Loucy (cell line): Measurements from ENCODE around the gene LMF2.
A peak's percentile ranks its signal among the peaks of the same experiment; 100 is the strongest.

Experiments
- H2AFZ ChIP-seq: fragments of 200-600 bp; sonication (generic); 2 replicates; pipeline ENCODE4 v1.6.0; 2016; ENCODE audit warnings: antibody characterized with exemption, mild to moderate bottlenecking, low read length, moderate library complexity
- H3F3A ChIP-seq: fragments of 200-600 bp; 2 replicates; pipeline ENCODE4 v1.6.0; 2016; ENCODE audit warnings: antibody characterized with exemption, low read depth, mild to moderate bottlenecking
- H3K27me3 ChIP-seq: fragments of 200-600 bp; sonication (generic); 2 replicates; pipeline ENCODE4 v1.6.1; 2014; ENCODE audit warnings: low read length, mild to moderate bottlenecking; ENCODE audit not compliant: insufficient read depth, poor library complexity, severe bottlenecking
- H3K36me3 ChIP-seq: fragments of 200-600 bp; sonication (generic); 2 replicates; pipeline ENCODE4 v1.6.1; 2016; ENCODE audit warnings: low read length; ENCODE audit not compliant: insufficient read depth
- H3K4me1 ChIP-seq: fragments of 200-600 bp; sonication (generic); 2 replicates; pipeline ENCODE4 v1.5.1; 2014; ENCODE audit warnings: low read length, mild to moderate bottlenecking; ENCODE audit not compliant: insufficient read depth, poor library complexity, severe bottlenecking
- H3K4me2 ChIP-seq: fragments of 200-600 bp; sonication (generic); 2 replicates; pipeline ENCODE4 v1.6.0; 2014; ENCODE audit warnings: antibody characterized with exemption, low read length, low read depth, mild to moderate bottlenecking; ENCODE audit not compliant: poor library complexity, severe bottlenecking
- H3K4me3 ChIP-seq: fragments of 200-600 bp; sonication (generic); 2 replicates; pipeline ENCODE4 v1.5.1; 2014; ENCODE audit warnings: low read length, mild to moderate bottlenecking, mixed read lengths; ENCODE audit not compliant: poor library complexity, severe bottlenecking
- H3K79me2 ChIP-seq: fragments of 200-600 bp; sonication (generic); 2 replicates; pipeline ENCODE4 v1.6.1; 2014; ENCODE audit warnings: low read length; ENCODE audit not compliant: insufficient read depth
- H3K9ac ChIP-seq: fragments of 200-600 bp; sonication (generic); 2 replicates; pipeline ENCODE4 v1.6.0; 2014; ENCODE audit warnings: mild to moderate bottlenecking, low read depth, low read length, moderate library complexity; ENCODE audit not compliant: poor library complexity, severe bottlenecking
- H3K9me2 ChIP-seq: fragments of 200-600 bp; sonication (generic); replicated peaks from 2 replicates; pipeline ENCODE4 v1.6.1; 2016; ENCODE audit warnings: low read depth, low read length, mixed read lengths
- H3K9me3 ChIP-seq: fragments of 200-600 bp; sonication (generic); 2 replicates; pipeline ENCODE4 v1.6.1; 2014; ENCODE audit warnings: mild to moderate bottlenecking, antibody characterized with exemption, low read length, low read depth; ENCODE audit not compliant: insufficient read depth
- H4K20me1 ChIP-seq: fragments of 200-600 bp; sonication (generic); 2 replicates; pipeline ENCODE4 v1.6.0; 2014; ENCODE audit warnings: antibody characterized with exemption, low read length, mild to moderate bottlenecking; ENCODE audit not compliant: insufficient read depth, poor library complexity, severe bottlenecking
- CTCF ChIP-seq: fragments of 200-600 bp; sonication (generic); conservative IDR thresholded peaks from 2 replicates; pipeline ENCODE4 v1.5.1; 2014; ENCODE audit warnings: mild to moderate bottlenecking, antibody characterized with exemption, low read length
- EZH2phosphoT487 ChIP-seq: fragments of 200-600 bp; IDR thresholded peaks from 2 replicates; pipeline ENCODE4 v1.6.1; 2018; ENCODE audit warnings: antibody characterized with exemption, mild to moderate bottlenecking, moderate library complexity, borderline replicate concordance

LMF2 gene

GRCh38 chr22:50471197-50471847 lies 36.2 kb downstream of the LMF2 start:
- peak overlapping the region; percentile 72 for H3K4me3 ChIP-seq
- peaks cover 10% of the 10 kb centered on the region; the same call in 1 of the 2 replicates for H3F3A ChIP-seq
- peaks cover 74% of the 10 kb centered on the region for H3K79me2 ChIP-seq
- peaks cover 68% of the 10 kb centered on the region for H3K4me1 ChIP-seq
- peaks cover 11% of the 10 kb centered on the region; the same call in 1 of the 2 replicates for H3K36me3 ChIP-seq
- H4K20me1 ChIP-seq, result peaks cover 34% of the 10 kb centered on the region
- TF ChIP-seq CTCF (no peak), EZH2phosphoT487 (no peak)
- H3K4me2 ChIP-seq, result peak overlapping the region; percentile 94
- H3K9me3 ChIP-seq, result no peaks in the 10 kb centered on the region
- peak overlapping the region; percentile 85 for H3K9ac ChIP-seq
- no peaks in the 10 kb centered on the region for H3K27me3 ChIP-seq
- no peak overlapping the region for H2AFZ ChIP-seq
- H3K9me2 ChIP-seq, result no peaks in the 10 kb centered on the region

DNA sequence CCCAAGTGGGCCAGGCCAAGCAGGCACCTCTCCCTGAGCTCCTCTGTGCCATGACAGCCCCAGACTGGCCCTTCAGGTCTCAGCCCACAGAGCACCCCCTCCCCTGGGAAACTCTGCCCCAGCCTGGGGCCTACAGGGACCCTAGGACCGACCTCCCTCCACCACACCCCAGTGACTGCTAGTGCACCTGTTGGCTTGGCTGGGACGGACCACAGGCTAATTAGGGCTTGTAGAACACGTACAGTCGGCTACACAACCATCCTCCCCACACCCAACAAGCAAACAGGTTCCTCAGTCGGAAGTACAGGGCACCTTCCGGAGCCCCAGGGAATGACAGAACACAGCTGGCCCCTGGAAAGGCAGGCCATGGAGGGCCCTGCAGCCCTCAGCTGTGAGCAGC lies 37.0 kb downstream of the LMF2 start:
- Histone ChIP-seq H3K9me3 (no peaks in the 10 kb centered on the region), H3K4me3 (peak overlapping the region; percentile 72), H3K27me3 (no peaks in the 10 kb centered on the region), H3K4me2 (peak overlapping the region; percentile 94), H3K9me2 (no peaks in the 10 kb centered on the region), H3K9ac (peak overlapping the region; percentile 85), H3K4me1 (peaks cover 67% of the 10 kb centered on the region), H4K20me1 (peaks cover 36% of the 10 kb centered on the region), H3F3A (peaks cover 10% of the 10 kb centered on the region; the same call in 1 of the 2 replicates), H3K36me3 (peaks cover 20% of the 10 kb centered on the region; the same call in 1 of the 2 replicates), H3K79me2 (peaks cover 82% of the 10 kb centered on the region), H2AFZ (no peak overlapping the region)
- TF ChIP-seq CTCF (no peak), EZH2phosphoT487 (no peak)

DNA sequence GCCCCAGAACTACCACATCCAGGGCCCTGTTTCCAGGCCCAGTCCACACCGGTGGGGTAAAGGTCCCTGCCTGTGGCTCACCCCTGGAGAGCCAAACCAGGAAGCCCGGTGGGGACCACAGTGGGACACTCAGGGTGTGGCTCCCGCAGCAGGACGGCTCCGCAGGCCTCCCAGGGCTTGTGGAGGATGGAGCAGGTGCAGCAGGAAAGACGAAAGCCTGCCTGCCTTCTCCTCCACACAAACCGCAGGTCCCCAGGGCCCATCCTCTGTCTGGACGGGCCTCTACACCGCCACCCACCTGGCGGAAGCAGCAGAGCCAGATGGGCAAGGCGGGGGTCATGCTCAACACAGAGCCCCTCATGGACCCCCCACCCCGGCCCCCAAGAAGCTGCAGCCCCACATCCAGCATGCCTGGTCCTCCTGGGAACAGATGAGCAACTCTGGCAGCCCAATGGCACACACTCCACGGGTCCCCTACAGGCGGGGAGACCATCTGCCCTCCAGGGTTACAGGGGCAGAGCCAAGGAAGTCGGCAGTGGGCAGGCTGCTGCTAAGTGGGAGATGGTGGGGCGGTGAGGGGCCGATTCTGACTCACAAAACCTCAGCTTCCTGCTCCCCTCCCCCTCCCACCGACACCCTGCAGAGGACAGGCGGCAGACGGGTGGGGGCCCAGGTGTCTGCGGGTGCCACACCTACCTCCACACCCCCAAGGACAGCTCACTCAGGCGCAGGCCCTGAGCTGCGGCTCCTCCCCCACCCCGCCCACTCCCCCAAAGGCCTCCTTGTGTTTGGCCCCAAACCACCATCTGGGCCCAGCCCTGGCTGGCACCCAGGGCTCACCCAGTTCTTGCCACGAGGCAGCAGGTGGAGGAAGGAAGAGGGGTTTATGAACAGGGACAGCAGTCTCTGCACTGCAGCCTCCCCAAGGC lies 37.9 kb downstream of the LMF2 start:
- Histone ChIP-seq H4K20me1 (peaks cover 37% of the 10 kb centered on the region), H3K27me3 (no peaks in the 10 kb centered on the region), H3K36me3 (peaks cover 28% of the 10 kb centered on the region; the same call in 1 of the 2 replicates), H3K4me2 (peak overlapping the region; percentile 94), H3K9me3 (no peaks in the 10 kb centered on the region), H3K79me2 (peaks cover 86% of the 10 kb centered on the region), H3F3A (peaks cover 10% of the 10 kb centered on the region; the same call in 1 of the 2 replicates), H3K4me3 (peak overlapping the region; percentile 72), H3K4me1 (peaks cover 63% of the 10 kb centered on the region), H3K9me2 (no peaks in the 10 kb centered on the region), H3K9ac (peak overlapping the region; percentile 88), H2AFZ (no peak overlapping the region)
- TF ChIP-seq EZH2phosphoT487, result no peak
- peak; percentile 33; the same call in 1 of the 2 replicates for TF ChIP-seq CTCF
